OCI-LY3 (cell line): ENCODE results near the gene ZNF516.

ENCODE experiments used
- H2AFZ ChIP-seq: fragments of 200-600, 300-600 bp; shearing (Covaris generic); 2 replicates; pipeline ENCODE4 v1.6.0; 2014; ENCODE audit warnings: antibody characterized with exemption, low read depth, low read length
- H3K27ac ChIP-seq: fragments of 200-600, 300-600 bp; sonication (generic); 2 replicates; pipeline ENCODE4 v1.5.1; 2014; ENCODE audit warnings: mild to moderate bottlenecking, low read length, moderate library complexity, mixed read lengths
- H3K27me3 ChIP-seq: fragments of 200-600, 300-600 bp; sonication (generic); 2 replicates; pipeline ENCODE4 v1.6.1; 2014; ENCODE audit warnings: low read depth, low read length, mixed read lengths
- H3K36me3 ChIP-seq: fragments of 200-600, 300-600 bp; sonication (generic); replicated peaks from 2 replicates; pipeline ENCODE3; 2014; ENCODE audit warnings: low read depth, low read length, mixed read lengths
- H3K4me1 ChIP-seq: fragments of 300-600, 200-600 bp; sonication (generic); 2 replicates; pipeline ENCODE4 v1.6.1; 2014; ENCODE audit warnings: low read length, mixed read lengths
- H3K4me2 ChIP-seq: fragments of 200-600, 300-600 bp; sonication (generic); 2 replicates; pipeline ENCODE4 v1.6.1; 2014; ENCODE audit warnings: low read length, mixed read lengths
- H3K4me3 ChIP-seq: fragments of 300-600, 200-600 bp; sonication (generic); 2 replicates; pipeline ENCODE4 v1.5.1; 2014; ENCODE audit warnings: antibody characterized with exemption, mild to moderate bottlenecking, low read length, moderate library complexity
- H3K79me2 ChIP-seq: fragments of 300-600, 200-600 bp; shearing (Covaris generic); 2 replicates; pipeline ENCODE4 v1.6.1; 2014; ENCODE audit warnings: mild to moderate bottlenecking, low read length, mixed read lengths
- H3K9ac ChIP-seq: fragments of 300-600, 200-600 bp; shearing (Covaris generic); 2 replicates; pipeline ENCODE4 v1.6.0; 2014; ENCODE audit warnings: mild to moderate bottlenecking, low read length, moderate library complexity
- H3K9me3 ChIP-seq: fragments of 200-600, 300-600 bp; shearing (Covaris generic); 2 replicates; pipeline ENCODE4 v1.6.1; 2014; ENCODE audit warnings: low read length, mixed read lengths; ENCODE audit not compliant: insufficient read depth
- H4K20me1 ChIP-seq: fragments of 200-600, 300-600 bp; sonication (generic); 2 replicates; pipeline ENCODE4 v1.6.1; 2016; ENCODE audit warnings: low read length, mixed read lengths; ENCODE audit not compliant: insufficient read depth
- CTCF ChIP-seq: fragments of 200-600, 300-600 bp; sonication (generic); IDR thresholded peaks from 2 replicates; pipeline ENCODE4 v1.5.1; 2014; ENCODE audit warnings: antibody characterized with exemption, low read length, low read depth
- EZH2phosphoT487 ChIP-seq: fragments of 200-600 bp; shearing (Covaris generic); IDR thresholded peaks from 2 replicates; pipeline ENCODE4 v1.6.1; 2018; ENCODE audit warnings: antibody characterized with exemption, mixed run types, low read depth

Gene ZNF516

GRCh38 chr18:76445741-76446232 is 49.3 kb downstream of the ZNF516 start:
- no peak overlapping the region for H3K9ac ChIP-seq
- TF ChIP-seq EZH2phosphoT487 (no peak), CTCF (no peak)
- H3K4me3 ChIP-seq, result no peak overlapping the region
- H3K4me1 ChIP-seq, result no peaks in the 10 kb centered on the region
- no peak overlapping the region for H3K27ac ChIP-seq
- no peaks in the 10 kb centered on the region for H3K79me2 ChIP-seq
- no peaks in the 10 kb centered on the region for H4K20me1 ChIP-seq
- no peaks in the 10 kb centered on the region for H3K27me3 ChIP-seq
- no peak overlapping the region for H2AFZ ChIP-seq
- H3K36me3 ChIP-seq, result no peaks in the 10 kb centered on the region
- H3K9me3 ChIP-seq, result no peaks in the 10 kb centered on the region; the same call in 1 of the 2 replicates
- H3K4me2 ChIP-seq, result no peak overlapping the region

- Histone ChIP-seq H3K4me3 (no peak overlapping the region), H2AFZ (no peak overlapping the region), H3K4me2 (no peak overlapping the region), H3K36me3 (no peaks in the 10 kb centered on the region), H3K9ac (no peak overlapping the region), H3K4me1 (no peaks in the 10 kb centered on the region), H3K79me2 (no peaks in the 10 kb centered on the region), H4K20me1 (no peaks in the 10 kb centered on the region), H3K27me3 (no peaks in the 10 kb centered on the region), H3K9me3 (no peaks in the 10 kb centered on the region; the same call in 1 of the 2 replicates), H3K27ac (no peak overlapping the region)
- TF ChIP-seq CTCF, result no peak
- TF ChIP-seq EZH2phosphoT487, result no peak
These were observed 49.8 kb downstream of the ZNF516 start for GRCh38 chr18:76445275-76445674.

- no peaks in the 10 kb centered on the region for H3K27me3 ChIP-seq
- TF ChIP-seq EZH2phosphoT487, result no peak
- TF ChIP-seq CTCF, result no peak
- H3K9me3 ChIP-seq, result no peaks in the 10 kb centered on the region; the same call in 1 of the 2 replicates
- H3K4me3 ChIP-seq, result no peak overlapping the region
- no peak overlapping the region for H3K4me2 ChIP-seq
- no peaks in the 10 kb centered on the region for H3K36me3 ChIP-seq
- H2AFZ ChIP-seq, result no peak overlapping the region
- H3K27ac ChIP-seq, result no peak overlapping the region
- no peaks in the 10 kb centered on the region for H3K4me1 ChIP-seq
- no peak overlapping the region for H3K9ac ChIP-seq
- no peaks in the 10 kb centered on the region for H3K79me2 ChIP-seq
- H4K20me1 ChIP-seq, result no peaks in the 10 kb centered on the region
These were observed 50.5 kb downstream of the ZNF516 start for GRCh38 chr18:76444446-76445105.

- Histone ChIP-seq H3K27ac (no peak overlapping the region), H3K79me2 (no peaks in the 10 kb centered on the region), H3K4me2 (no peak overlapping the region), H3K27me3 (no peaks in the 10 kb centered on the region), H3K9me3 (no peaks in the 10 kb centered on the region; the same call in 1 of the 2 replicates), H3K9ac (no peak overlapping the region), H3K4me1 (no peaks in the 10 kb centered on the region), H3K36me3 (no peaks in the 10 kb centered on the region), H4K20me1 (no peaks in the 10 kb centered on the region), H2AFZ (no peak overlapping the region), H3K4me3 (no peak overlapping the region)
- TF ChIP-seq EZH2phosphoT487, result no peak
- TF ChIP-seq CTCF, result no peak
These were observed 51.3 kb downstream of the ZNF516 start for GRCh38 chr18:76443519-76444445.
